Testis (tissue), 2 donors: Measurements from ENCODE around the gene THEMIS.

Source experiments
- POLR2A ChIP-seq: fragments of 450-650 bp; IDR thresholded peaks from one replicate; pipeline ENCODE4 v1.6.1; 2017; ENCODE audit warnings: antibody characterized with exemption, mild to moderate bottlenecking, moderate library complexity
- TF ChIP-seq, protein P1 (sequence below), 3 experiments: fragments of 450-650 bp in 2 of 3; fragments of 200-600 bp in 1 of 3; sonication (generic) in 1 of 3; IDR thresholded peaks; one replicate each; pipeline ENCODE4 v1.5.1; 2016 to 2019; ENCODE audit warnings: antibody characterized with exemption in 3 of 3, mild to moderate bottlenecking in 2 of 3, moderate library complexity in 1 of 3

DNA sequence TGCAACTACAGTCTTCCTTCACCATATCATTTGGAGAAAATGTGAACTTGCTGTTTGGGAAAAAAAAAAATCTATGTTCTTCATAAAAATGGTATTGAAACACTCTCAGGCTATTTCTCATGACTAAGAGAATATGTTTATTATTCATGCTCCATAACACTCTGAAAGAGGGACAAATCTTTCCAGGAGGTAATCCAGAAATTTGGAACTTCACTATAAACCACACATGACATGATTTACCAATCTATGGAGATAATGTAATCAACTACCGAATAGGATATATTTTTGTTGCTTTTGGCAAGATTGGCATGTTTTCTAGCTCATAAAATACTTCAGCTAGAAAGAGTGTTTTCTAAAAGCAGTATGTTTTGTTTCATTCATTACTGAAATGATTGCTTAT is 56.3 kb downstream of the THEMIS start:
- TF ChIP-seq, protein P1, sequence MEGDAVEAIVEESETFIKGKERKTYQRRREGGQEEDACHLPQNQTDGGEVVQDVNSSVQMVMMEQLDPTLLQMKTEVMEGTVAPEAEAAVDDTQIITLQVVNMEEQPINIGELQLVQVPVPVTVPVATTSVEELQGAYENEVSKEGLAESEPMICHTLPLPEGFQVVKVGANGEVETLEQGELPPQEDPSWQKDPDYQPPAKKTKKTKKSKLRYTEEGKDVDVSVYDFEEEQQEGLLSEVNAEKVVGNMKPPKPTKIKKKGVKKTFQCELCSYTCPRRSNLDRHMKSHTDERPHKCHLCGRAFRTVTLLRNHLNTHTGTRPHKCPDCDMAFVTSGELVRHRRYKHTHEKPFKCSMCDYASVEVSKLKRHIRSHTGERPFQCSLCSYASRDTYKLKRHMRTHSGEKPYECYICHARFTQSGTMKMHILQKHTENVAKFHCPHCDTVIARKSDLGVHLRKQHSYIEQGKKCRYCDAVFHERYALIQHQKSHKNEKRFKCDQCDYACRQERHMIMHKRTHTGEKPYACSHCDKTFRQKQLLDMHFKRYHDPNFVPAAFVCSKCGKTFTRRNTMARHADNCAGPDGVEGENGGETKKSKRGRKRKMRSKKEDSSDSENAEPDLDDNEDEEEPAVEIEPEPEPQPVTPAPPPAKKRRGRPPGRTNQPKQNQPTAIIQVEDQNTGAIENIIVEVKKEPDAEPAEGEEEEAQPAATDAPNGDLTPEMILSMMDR (IDR thresholded peaks at IDR 0.05), result no peak
- TF ChIP-seq POLR2A, result no peak
